ENCODE measurements around the gene AEBP1.
A peak's percentile ranks its signal among the peaks of the same experiment; 100 is the strongest.

AEBP1 gene

DNA sequence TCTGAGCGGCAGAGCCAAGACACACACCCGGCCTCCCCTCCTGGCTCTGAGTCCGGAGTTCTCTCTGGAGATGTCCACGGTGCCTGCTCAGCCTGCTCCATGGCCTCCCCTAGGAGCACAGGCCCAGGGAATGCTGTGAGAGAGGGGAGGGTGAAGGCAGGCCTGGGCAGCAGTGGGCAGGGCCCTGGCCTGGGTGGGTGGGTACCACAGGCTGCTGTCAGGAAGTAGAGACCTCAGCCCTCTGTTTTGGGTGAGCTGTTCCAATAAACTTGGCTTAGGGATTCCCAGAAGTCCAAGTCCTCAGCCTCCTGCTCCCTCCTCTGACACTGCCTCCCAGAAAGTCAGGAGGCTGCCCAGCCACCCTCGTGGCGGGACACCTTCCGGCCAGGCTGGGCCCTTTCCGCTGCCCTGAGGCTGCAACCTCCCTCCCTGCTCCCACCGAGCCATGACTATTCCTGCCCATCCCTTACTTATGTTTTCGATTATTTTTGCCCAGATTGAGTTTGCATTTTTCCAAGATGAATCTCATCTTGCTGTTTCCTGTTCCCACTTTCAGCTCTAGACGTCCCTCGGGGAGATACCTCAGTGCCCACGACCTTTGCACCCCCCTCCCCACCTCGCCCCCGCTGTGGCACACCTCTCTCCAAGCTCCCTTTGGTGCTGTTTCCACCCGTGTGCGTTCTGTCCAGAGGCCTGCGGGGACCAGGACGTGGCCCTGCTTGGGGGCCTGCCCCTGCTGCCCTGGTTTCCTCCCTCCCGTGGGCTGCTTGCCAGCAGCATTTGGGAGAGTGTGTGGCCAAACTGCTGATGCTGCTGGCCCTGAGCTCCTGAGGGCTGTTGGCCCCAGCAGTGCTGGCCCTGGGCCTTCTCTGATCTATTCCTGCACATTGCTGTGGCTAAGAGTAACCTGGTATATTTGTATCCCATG is 16.0 kb upstream of the AEBP1 start:
- no peak for DNase-seq

DNA sequence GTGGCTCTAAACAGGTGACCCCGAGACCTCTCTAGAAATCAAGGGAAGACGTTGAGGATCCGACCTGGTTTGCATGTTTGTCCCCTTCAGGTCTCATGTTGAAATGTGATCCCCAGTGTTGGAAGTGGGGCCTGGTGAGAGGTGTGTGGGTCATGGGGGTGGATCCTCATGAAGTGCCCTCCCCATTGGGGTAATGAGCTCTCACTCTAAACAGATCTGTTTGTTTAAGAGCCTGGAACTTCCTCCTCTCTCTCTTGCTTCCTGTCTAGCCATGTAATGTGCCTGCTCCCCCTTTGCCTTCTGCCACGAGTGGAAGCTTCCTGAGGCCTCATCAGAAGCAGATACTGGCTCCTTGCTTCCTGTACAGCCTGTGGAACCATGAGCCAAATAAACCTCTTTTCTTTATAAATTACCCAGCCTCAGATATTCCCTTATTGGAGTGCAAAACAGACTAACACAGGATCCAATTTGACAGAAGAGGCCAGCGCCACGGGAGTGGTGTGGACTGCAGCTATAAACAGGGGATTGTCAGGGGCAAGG is 11.0 kb upstream of the AEBP1 start:
- no peak for DNase-seq

GRCh38 chr7:44094365-44094764 is 9.8 kb upstream of the AEBP1 start:
- no peak for DNase-seq

DNA sequence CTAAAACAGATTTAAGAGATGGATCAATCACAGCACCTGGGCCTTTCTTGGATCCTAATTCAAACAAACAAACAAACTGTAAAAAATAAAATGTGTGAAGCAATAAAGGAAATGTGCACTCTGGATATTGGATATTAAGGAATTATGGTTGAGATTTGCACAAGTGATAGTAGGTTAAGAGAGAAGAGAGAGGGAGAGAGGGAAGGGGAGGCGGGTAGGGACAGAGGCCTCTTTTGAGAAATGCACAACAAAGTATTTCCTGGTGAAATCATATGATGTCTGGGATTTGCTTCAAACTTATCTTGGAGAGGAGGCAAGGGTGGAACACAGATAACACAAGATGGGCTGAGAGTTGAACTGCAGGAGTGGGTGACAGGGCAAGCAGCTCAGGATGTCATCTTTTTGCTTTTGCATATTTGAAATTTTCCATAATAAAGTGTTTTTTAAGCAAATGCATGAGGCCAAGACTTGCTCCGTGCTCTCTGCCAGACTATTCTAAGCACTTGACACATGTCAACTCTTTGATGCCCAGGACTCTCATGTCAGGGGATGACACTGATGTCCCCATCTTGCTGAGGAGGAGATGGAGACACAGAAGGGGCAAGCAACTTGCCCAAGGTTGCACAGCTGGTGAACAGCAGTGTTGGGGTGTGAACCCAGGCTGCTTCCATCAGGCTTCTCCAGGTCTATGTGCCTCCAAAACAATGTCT is 9.1 kb upstream of the AEBP1 start:
- no peak for DNase-seq

DNA sequence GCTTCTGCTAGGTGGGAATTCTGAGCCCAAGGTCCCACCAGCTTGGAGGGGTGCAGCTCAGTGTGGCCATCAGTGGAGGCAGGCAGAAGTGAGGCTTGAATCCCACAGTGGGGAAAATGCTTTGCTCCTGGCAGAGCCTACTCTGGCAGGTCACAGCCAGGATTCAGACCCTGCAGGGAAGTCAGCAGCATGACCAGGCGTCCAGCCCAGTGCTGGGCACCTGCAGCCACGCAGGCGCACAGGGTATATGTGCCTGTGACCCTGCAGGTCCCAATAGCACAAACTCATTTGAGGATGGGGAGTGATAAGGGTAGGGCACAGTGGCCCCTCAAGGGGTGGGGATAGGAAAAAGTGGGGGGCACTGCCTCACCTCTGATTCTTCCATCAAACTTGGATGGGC is 8.4 kb upstream of the AEBP1 start:
- DNase-seq: no peak

GRCh38 chr7:44096326-44096881 is 7.7 kb upstream of the AEBP1 start:
- DNase-seq: no peak

GRCh38 chr7:44097064-44097932 is 6.8 kb upstream of the AEBP1 start:
- no peak for DNase-seq

DNA sequence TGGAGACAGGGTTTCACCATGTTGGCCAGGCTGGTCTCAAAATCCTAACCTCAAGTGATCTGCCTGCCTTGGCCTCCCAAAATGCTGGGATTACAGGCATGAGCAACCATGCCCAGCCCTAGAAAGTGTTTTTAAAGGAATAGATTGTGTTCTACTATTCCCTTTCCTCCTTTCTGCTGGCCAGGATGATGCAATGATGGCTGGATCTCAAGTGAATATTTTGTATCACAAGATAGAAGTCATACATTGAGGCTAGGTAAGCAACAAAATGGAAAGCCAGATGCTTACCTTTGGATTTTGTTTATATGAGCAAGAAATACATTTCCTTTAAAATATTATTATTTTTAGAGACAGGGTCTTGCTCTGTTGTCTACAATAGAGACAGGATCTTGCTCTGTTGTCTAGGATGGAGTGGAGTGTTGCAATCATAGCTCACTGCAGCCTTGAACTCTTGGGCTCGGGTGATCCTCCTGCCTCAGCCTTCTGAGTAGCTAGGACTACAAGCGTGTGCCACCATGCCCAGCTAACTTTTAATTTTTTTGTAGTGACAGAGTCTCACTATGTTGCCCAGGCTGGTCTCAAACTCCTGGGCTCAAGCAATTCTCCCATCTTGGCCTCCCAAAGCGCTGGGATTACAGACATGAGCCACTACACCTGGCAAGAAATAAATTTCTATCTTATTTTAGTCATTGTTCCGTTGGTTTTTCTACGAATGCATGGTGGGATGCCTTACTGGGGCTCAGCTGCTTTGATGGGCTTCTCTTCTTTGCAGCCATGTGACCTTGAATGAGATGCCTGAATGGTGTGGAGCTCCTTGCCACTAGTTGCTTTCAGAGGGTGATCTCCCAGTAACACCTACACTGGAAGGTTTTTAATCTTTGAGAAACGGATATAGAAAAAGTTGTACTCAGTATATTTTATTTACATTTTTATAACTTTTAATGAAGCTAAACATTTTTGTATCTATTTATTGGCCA is 5.8 kb upstream of the AEBP1 start:
- no peak for DNase-seq

- no peak for DNase-seq
Measured at GRCh38 chr7:44099669-44100068, 4.5 kb upstream of the AEBP1 start.

- no peak for DNase-seq
Measured at GRCh38 chr7:44100458-44101302, 3.5 kb upstream of the AEBP1 start.

DNA sequence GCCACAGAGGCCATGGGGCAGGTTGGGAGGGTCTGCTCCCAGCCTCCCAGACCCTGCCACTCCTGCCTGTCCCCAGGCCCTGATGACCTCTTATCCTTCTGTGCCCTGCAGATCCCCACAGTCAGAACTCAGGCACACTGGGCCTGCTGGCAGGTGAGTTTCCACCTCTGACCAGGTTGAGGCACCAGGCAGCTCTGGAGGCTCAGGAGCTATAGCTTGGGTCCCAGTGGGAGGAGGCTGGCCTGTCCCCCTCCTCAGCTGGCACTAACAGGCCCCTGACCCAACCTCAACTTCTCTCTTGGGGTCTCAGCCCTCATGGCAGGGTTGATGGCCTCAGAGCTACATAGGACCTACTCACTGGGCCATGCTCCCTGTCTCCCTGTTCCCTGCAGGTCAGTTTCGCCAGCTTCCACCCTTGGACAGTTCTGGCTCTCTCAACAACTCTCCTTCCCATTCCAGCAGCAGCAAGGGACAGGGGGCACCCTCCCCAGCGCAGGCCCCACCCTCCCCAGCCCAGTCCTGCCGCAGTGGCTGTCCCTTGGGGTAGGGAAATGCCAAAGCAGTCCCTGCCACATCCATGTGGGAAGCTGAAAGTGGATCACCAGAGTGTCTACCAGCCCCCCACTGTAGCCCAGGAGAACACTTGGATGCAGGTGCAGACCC is 2.7 kb upstream of the AEBP1 start:
- DNase-seq: no peak

DNA sequence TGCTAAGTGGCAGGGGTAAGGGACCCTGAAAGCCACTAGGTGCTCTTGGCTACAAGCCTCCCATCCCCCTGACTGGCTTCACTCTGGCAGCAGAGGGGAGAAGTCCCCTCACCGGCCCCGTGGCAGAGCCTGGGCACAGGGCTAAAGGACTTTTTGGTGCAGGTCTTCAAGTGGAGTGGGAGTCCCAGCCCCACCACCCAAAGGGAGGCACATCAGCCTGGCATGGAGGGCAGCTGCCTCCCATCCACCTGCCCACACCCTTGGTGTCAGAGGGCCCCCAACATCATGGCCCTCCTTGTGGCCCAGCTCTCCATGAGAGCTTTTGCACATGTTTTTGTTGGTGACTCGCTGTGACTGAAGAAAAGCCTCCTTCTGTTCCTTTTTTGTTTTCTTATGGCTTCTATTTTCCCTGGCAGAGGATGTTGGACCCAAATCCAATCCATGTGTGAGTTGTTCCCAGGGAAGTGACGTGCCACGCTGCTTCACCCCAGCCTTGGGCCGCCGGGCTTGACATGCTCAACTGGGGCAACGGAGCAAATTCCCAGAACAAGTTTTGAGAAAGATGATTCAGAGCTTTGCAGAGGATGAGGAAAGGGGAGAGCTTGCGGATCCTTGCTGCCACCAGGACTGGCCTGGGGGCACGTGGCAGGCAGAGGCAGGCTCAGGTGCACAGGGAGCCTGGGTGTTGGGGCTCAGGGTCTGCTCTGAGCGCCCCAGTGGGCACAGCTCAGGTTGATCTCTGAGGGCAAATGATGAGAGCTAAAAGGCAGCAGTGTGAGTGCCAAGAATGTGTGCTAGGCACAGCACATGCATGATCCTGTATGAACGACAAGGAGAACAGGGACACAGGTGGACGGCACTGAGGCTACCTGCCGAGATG is 1.9 kb upstream of the AEBP1 start:
- DNase-seq: no peak

DNA sequence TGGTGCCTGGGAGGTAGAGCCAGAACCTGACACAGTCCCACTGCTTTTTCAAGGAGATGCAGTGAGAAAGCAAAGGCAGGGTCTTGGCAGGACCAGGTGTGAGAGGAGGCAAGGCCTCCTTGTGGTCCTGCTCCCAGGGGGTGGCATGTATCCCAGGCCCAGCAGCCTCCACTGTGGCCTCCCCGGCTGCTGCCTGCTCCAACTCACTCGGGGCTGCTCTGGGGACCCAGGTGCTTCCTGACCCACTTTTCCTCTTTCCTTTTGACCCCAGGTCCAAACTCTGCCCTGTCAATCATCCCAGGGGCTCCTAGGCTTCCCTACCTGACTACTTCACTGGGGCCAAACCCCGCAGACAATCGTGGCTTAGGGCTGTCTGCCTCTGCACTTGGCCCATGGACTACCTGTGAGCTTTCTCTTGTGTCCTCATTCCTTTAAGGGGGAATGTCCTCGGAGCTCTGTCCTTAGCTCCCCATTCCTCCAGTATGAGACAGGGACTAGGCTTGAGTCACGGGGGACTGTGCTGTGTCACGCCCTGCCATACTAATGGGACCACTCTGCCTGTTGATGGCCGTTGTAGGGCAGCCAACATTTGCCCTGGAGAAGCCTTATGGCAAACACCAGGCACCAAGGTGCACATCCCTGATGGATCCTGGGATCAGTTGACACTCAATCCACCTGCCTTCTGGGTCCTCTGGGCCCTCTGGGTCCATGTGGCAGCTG is 1.1 kb upstream of the AEBP1 start:
- peak; percentile 56 for DNase-seq

- peak; percentile 61 for DNase-seq
Measured at GRCh38 chr7:44103566-44103922, 601 bp upstream of the AEBP1 start.

DNA sequence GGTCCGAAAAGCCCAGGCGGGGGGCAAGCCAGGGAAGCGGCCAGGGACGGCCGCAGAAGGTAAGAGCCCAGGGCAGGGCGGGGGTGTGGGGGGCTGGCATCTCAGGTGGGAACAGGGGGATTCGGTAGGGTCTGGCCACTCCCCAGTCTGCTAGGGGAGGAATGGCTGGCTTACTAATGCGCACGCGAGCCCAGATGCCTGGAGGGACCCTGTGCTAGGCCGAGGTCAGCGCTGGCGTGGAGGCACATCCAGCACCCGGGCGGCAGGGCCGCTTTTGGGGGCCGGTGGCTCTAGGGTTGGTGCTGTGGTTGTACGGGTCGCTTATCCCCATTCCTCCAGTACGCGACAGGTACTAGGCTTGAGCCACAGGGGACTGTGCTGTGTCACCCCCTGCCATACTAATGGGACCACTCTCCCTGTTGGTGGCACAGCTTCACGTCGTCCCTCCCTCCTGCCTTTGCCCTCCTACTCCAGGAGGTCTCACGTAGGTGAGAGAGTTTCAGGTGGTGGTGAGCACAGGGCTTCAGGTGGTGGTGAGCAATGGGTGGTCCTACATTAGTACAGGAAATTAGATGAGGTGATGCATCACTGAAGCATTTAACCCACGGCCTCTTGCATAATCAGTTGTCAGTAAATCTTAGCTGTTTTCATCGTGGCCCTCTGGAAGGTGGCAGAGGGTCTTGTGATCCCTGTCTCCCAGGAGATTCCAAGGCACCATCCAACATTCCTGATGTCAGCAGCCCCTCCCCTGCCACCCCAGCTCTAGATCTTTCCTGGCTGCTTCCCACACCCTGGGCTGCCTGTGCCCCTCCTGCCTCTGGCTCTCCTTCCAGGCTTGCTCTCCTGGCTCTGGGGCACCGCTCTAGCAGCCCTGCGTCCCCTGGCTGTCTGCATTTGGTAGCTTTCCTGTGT is 971 bp downstream of the AEBP1 start:
- peak; percentile 75 for DNase-seq

DNA sequence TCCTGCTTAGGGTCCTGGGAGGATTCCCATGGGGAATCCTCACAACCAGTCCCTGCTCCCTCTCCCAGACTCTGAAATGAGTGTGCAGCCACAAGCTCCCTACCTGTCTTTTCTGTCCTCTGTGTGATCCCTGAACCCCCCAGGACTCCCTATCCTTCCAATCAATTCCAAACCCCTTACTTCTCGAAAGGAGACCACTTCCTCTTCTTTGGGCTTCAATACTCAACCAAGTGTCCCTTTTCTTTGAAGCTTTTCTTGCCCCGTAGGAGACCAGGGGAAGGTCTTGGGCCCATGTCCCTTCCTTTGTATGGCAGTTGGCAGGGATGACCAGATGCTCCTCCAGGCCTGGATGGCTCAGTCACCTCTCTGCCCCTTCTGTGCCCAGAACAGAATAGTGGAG is 1.7 kb downstream of the AEBP1 start:
- DNase-seq: no peak

Data from activated CD8-positive, alpha-beta memory T cell treated with anti-CD3 and anti-CD28 coated beads for 24 hours (primary cell).